Inflammatory macrophage treated with lipopolysaccharide for 1 hour (primary cell): ENCODE measurements around the gene TRABD2B.

Experiments
- DNase-seq, 2 donors: peaks; one replicate each; pipeline ENCODE4 v3.0.0-alpha.2; 2020 to 2022

Gene TRABD2B

GRCh38 chr1:48019714-48020315 is 22.6 kb upstream of the TRABD2B start:
- no peak for DNase-seq

GRCh38 chr1:48018799-48019198 is 21.6 kb upstream of the TRABD2B start:
- DNase-seq, result no peak

GRCh38 chr1:48017716-48018115 is 20.5 kb upstream of the TRABD2B start:
- no peak for DNase-seq

- DNase-seq, result no peak
Observed at GRCh38 chr1:48016515-48016914, 19.3 kb upstream of the TRABD2B start.

- no peak for DNase-seq
Observed at GRCh38 chr1:48013270-48013669, 16.1 kb upstream of the TRABD2B start.

- DNase-seq, result no peak
Observed at GRCh38 chr1:48007047-48007446, 9.9 kb upstream of the TRABD2B start.

- DNase-seq, result peak; percentile 1 to 11
Observed at GRCh38 chr1:48006264-48006663, 9.1 kb upstream of the TRABD2B start.

- no peak for DNase-seq
Observed at GRCh38 chr1:48005253-48006117, 8.3 kb upstream of the TRABD2B start.

GRCh38 chr1:48003741-48004531 is 6.8 kb upstream of the TRABD2B start:
- no peak for DNase-seq

- DNase-seq, result no peak
Observed at GRCh38 chr1:48002142-48002541, 5.0 kb upstream of the TRABD2B start.

GRCh38 chr1:48001696-48002095 is 4.5 kb upstream of the TRABD2B start:
- no peak for DNase-seq

GRCh38 chr1:48000883-48001282 is 3.7 kb upstream of the TRABD2B start:
- no peak for DNase-seq

GRCh38 chr1:47999097-47999496 is 1.9 kb upstream of the TRABD2B start:
- no peak for DNase-seq

GRCh38 chr1:47998396-47998990 is 1.3 kb upstream of the TRABD2B start:
- no peak for DNase-seq

GRCh38 chr1:47996406-47997226 is 569 bp downstream of the TRABD2B start:
- DNase-seq, result no peak

GRCh38 chr1:47996060-47996405 is 1.2 kb downstream of the TRABD2B start:
- no peak for DNase-seq

- DNase-seq, result no peak
Observed at GRCh38 chr1:47995306-47996050, 1.7 kb downstream of the TRABD2B start.

- DNase-seq, result no peak
Observed at GRCh38 chr1:47993881-47994625, 3.1 kb downstream of the TRABD2B start.

- no peak for DNase-seq
Observed at GRCh38 chr1:47993416-47993740, 3.8 kb downstream of the TRABD2B start.

- no peak for DNase-seq
Observed at GRCh38 chr1:47992720-47993415, 4.3 kb downstream of the TRABD2B start.
